GM12801 (cell line): ENCODE measurements around the gene MYO1D.

Experiments
- CTCF ChIP-seq: IDR thresholded peaks from one replicate; pipeline ENCODE4 v1.5.1; 2011; ENCODE audit warnings: control low read depth; ENCODE audit not compliant: insufficient read length; ENCODE audit errors: extremely low read depth

MYO1D gene

GRCh38 chr17:32871746-32872145, 5.2 kb downstream of the MYO1D start:
- no peak for TF ChIP-seq CTCF

GRCh38 chr17:32870969-32871368, 6.0 kb downstream of the MYO1D start:
- no peak for TF ChIP-seq CTCF

GRCh38 chr17:32870027-32870670, 6.8 kb downstream of the MYO1D start:
- TF ChIP-seq CTCF = no peak

- no peak for TF ChIP-seq CTCF
Observed at GRCh38 chr17:32869345-32870026, 7.4 kb downstream of the MYO1D start.

GRCh38 chr17:32865141-32865540, 11.8 kb downstream of the MYO1D start:
- no peak for TF ChIP-seq CTCF

- no peak for TF ChIP-seq CTCF
Observed at GRCh38 chr17:32863559-32863958, 13.4 kb downstream of the MYO1D start.

GRCh38 chr17:32862940-32863339, 14.0 kb downstream of the MYO1D start:
- TF ChIP-seq CTCF = no peak
